ENCODE measurements around the gene ANKRD17. TPM values are rescaled to one million over a fixed set of nuclear protein-coding genes. Genes with fewer than 3 reads are reported as not detected.

Gene ANKRD17
- total and polyA plus RNA-seq, 7 donors, result 6.0 to 55.1 (median 41.1) TPM

DNA sequence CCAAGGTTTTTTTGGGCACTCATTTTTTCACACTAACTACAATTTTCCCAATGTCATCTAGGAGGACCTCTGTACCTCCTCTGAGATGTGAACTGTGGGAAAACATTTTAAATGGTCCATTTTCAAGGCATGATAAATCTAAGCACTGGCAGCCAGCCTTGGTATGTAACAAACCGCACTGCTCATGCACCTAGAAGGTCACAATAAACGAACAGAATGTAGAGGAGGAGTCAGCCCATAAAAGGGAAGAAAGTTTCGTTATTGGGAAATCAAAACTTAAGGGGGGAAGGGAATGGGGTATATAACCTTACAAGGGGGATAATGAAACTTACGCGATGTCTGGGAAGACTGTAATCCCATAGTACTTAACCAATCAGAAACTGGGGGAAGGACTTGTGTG is 205.5 kb downstream of the ANKRD17 start:
- H3K27ac ChIP-seq, result no peak overlapping the region
- TF ChIP-seq POLR2A (IDR thresholded peaks at IDR 0.05) (no peak), POLR2AphosphoS5 (IDR thresholded peaks at IDR 0.05) (no peak), EP300 (IDR thresholded peaks at IDR 0.05) (no peak)
- TF ChIP-seq, protein P1, sequence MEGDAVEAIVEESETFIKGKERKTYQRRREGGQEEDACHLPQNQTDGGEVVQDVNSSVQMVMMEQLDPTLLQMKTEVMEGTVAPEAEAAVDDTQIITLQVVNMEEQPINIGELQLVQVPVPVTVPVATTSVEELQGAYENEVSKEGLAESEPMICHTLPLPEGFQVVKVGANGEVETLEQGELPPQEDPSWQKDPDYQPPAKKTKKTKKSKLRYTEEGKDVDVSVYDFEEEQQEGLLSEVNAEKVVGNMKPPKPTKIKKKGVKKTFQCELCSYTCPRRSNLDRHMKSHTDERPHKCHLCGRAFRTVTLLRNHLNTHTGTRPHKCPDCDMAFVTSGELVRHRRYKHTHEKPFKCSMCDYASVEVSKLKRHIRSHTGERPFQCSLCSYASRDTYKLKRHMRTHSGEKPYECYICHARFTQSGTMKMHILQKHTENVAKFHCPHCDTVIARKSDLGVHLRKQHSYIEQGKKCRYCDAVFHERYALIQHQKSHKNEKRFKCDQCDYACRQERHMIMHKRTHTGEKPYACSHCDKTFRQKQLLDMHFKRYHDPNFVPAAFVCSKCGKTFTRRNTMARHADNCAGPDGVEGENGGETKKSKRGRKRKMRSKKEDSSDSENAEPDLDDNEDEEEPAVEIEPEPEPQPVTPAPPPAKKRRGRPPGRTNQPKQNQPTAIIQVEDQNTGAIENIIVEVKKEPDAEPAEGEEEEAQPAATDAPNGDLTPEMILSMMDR (IDR thresholded peaks at IDR 0.05), result no peak
- H3K36me3 ChIP-seq, result peaks cover 11 to 36% (median 17%) of the 10 kb centered on the region in 4 donors
- no peaks in the 10 kb centered on the region for H3K4me1 ChIP-seq
- intact Hi-C loops (cut with DNase I), result no loop called here
- no peak overlapping the region for H3K4me3 ChIP-seq
- H3K9me3 ChIP-seq, result no peaks in the 10 kb centered on the region
- no peaks in the 10 kb centered on the region for H3K27me3 ChIP-seq
- DNase-seq, result no peak
- WGBS, 2 donors, result 83 to 86% methylated on average over 5 of the region's 5 CpGs

DNA sequence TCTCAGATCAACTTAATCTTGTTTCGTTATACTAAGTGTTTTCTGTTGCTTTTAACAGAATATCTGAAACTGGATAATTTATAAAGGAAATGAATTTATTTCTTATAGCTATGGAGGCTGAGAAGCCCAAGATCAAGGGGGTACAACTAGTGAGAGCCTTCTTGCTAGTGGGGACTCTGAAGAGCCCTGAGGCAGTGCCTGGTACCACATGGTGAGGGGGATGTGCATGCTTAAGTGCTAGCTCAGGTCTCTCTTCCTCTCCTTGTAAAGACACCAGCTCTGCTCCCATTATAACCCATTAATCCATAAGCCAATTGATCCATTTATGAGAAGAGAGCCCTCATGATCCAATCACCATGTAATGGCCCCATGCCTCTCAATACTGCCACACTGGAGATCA is 207.0 kb downstream of the ANKRD17 start:
- Histone ChIP-seq H3K4me1 (no peaks in the 10 kb centered on the region), H3K27ac (no peak overlapping the region), H3K9me3 (no peaks in the 10 kb centered on the region), H3K27me3 (no peaks in the 10 kb centered on the region), H3K4me3 (no peak overlapping the region), H3K36me3 (peaks cover 0 to 22% (median 7%) of the 10 kb centered on the region in 4 donors)
- intact Hi-C loops (cut with DNase I), result no loop called here
- TF ChIP-seq EP300 (IDR thresholded peaks at IDR 0.05) (no peak), POLR2A (IDR thresholded peaks at IDR 0.05) (no peak), POLR2AphosphoS5 (IDR thresholded peaks at IDR 0.05) (no peak)
- TF ChIP-seq, protein P1 (IDR thresholded peaks at IDR 0.05), result no peak
- no peak for DNase-seq
- 97 to 99% methylated on average over 1 of the region's 1 CpG for WGBS, 2 donors

DNA sequence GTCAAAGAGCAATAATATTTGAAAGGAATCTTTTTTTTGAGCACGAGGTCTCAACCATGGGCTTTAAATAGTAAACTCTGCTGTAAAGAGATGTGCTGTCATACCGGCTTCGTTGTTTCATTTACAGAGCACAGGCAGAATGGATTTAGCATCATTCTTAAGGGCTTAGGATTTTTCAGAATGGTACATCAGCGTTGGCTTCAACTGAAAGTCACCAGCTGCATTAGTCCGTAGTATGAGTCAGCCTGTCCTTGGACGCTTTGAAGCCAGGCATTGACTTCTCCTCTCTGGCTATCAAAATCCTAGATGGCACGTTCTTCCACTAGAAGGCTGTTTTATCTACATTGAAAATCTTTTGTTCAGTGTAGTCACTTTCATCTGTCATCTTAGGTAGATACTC is 212.7 kb downstream of the ANKRD17 start:
- 84 to 86% methylated on average over 7 of the region's 7 CpGs for WGBS, 2 donors
- intact Hi-C loops (cut with DNase I), result no loop called here
- no peak for TF ChIP-seq POLR2A (IDR thresholded peaks at IDR 0.05)
- TF ChIP-seq EP300 (IDR thresholded peaks at IDR 0.05), result no peak
- TF ChIP-seq POLR2AphosphoS5 (IDR thresholded peaks at IDR 0.05), result no peak
- TF ChIP-seq, protein P1 (IDR thresholded peaks at IDR 0.05), result no peak

DNA sequence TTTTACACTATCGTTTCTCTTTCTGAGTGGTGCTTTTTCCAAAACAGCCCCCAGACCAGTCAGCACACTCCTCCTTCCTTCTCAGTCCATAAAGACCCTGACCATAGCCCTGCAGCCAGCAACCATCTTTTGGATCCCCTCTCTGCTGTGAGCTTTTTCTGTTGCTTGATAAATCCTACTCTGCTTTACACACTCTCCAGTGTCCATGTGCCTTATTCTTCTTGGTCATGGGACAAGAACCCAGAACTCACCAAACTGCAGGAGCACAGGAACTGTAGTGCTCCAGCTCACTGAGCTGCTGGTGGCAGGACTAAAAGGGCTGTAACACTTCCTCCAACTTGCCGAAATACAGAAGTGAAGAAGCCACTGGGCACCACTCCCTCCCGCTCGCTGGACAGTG is 221.5 kb downstream of the ANKRD17 start:
- peaks cover 0 to 12% (median 2%) of the 10 kb centered on the region in 4 donors for H3K9me3 ChIP-seq
- 92 to 96% methylated on average over 4 of the region's 4 CpGs for WGBS, 2 donors
- no peak for DNase-seq
- no peaks in the 10 kb centered on the region for H3K36me3 ChIP-seq
- no peaks in the 10 kb centered on the region for H3K27me3 ChIP-seq
- TF ChIP-seq, protein P1 (IDR thresholded peaks at IDR 0.05), result no peak
- TF ChIP-seq EP300 (IDR thresholded peaks at IDR 0.05) (no peak), POLR2AphosphoS5 (IDR thresholded peaks at IDR 0.05) (no peak), POLR2A (IDR thresholded peaks at IDR 0.05) (no peak)
- no peak overlapping the region for H3K27ac ChIP-seq
- H3K4me3 ChIP-seq, result no peak overlapping the region
- intact Hi-C loops (cut with DNase I), result no loop called here
- H3K4me1 ChIP-seq, result no peaks in the 10 kb centered on the region

More for the DNA sequence above, 212.7 kb downstream of the ANKRD17 start:
- Histone ChIP-seq H3K27ac (no peak overlapping the region), H3K9me3 (peaks cover 0 to 3% (median under 1%) of the 10 kb centered on the region in 4 donors), H3K27me3 (no peaks in the 10 kb centered on the region), H3K4me3 (no peak overlapping the region), H3K4me1 (no peaks in the 10 kb centered on the region), H3K36me3 (no peaks in the 10 kb centered on the region)
- no peak for DNase-seq

DNA sequence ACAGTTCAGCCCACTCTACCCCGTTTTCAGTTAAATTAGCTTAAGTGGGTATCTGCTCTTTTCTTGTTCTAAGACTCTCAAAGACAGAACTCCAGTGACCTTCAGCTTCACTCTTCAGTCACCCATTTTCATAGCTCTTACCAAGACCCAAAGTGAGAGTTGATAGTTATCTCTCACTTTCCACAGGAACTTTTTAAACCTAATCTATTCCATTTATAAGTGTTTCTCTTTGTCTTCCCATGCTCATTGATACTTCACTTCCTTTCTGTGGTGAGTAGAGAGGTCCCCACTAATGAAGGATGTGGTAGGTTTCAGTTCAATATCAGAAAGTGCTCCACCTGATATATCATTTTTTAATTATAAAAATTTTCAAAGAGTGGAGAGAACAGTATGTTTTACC is 222.5 kb downstream of the ANKRD17 start:
- Histone ChIP-seq H3K9me3 (peaks cover 0 to 10% (median 2%) of the 10 kb centered on the region in 4 donors), H3K27me3 (no peaks in the 10 kb centered on the region), H3K4me3 (no peak overlapping the region), H3K36me3 (no peaks in the 10 kb centered on the region), H3K4me1 (no peaks in the 10 kb centered on the region), H3K27ac (no peak overlapping the region)
- no peak for DNase-seq
- WGBS, 2 donors, result 82 to 89% methylated on average over 1 of the region's 1 CpG
- no peak for TF ChIP-seq EP300 (IDR thresholded peaks at IDR 0.05)
- TF ChIP-seq, protein P1 (IDR thresholded peaks at IDR 0.05), result no peak
- no peak for TF ChIP-seq POLR2A (IDR thresholded peaks at IDR 0.05)
- TF ChIP-seq POLR2AphosphoS5 (IDR thresholded peaks at IDR 0.05), result no peak
- intact Hi-C loops (cut with DNase I), result no loop called here

Measured in sigmoid colon (tissue), 7 donors.